GM19328 (cell line): ENCODE results near the gene C19orf81.

Source experiments
- ATAC-seq: cut with Tn5 transposase; IDR thresholded peaks from one replicate; pipeline ENCODE4 v1.9.1; 2021; ENCODE audit warnings: mild to moderate bottlenecking, moderate library complexity; ENCODE audit not compliant: unreplicated experiment

The C19orf81 gene

GRCh38 chr19:50706387-50706786 is 57.1 kb downstream of the C19orf81 start:
- ATAC-seq, result no peak

- ATAC-seq, result no peak
Observed at GRCh38 chr19:50708179-50708879, 59.1 kb downstream of the C19orf81 start.
